Measurements from ENCODE around the gene GALNT2.
A peak's percentile ranks its signal among the peaks of the same experiment; 100 is the strongest.

GALNT2 gene

GRCh38 chr1:230028602-230029223 is 38.3 kb upstream of the GALNT2 start:
- H3K4me3 ChIP-seq (replicated peaks in 1 of 2; ENCODE audit: low read depth in 2 of 2, low read length in 2 of 2): no peak overlapping the region
- TF ChIP-seq CTCF (IDR thresholded peaks at IDR 0.05; ENCODE audit: low read depth, low read length): no peak
- no peak for DNase-seq (ENCODE audit: low read depth in 2 of 2)

GRCh38 chr1:230029244-230029941 is 37.6 kb upstream of the GALNT2 start:
- H3K4me3 ChIP-seq (replicated peaks in 1 of 2; ENCODE audit: low read depth in 2 of 2, low read length in 2 of 2): no peak overlapping the region
- TF ChIP-seq CTCF (IDR thresholded peaks at IDR 0.05; ENCODE audit: low read depth, low read length): no peak
- no peak for DNase-seq (ENCODE audit: low read depth in 2 of 2)

GRCh38 chr1:230030122-230030821 is 36.8 kb upstream of the GALNT2 start:
- H3K4me3 ChIP-seq (replicated peaks in 1 of 2; ENCODE audit: low read depth in 2 of 2, low read length in 2 of 2): no peak overlapping the region
- DNase-seq (ENCODE audit: low read depth in 2 of 2): no peak
- TF ChIP-seq CTCF (IDR thresholded peaks at IDR 0.05; ENCODE audit: low read depth, low read length): no peak

GRCh38 chr1:230031131-230031530 is 35.9 kb upstream of the GALNT2 start:
- peak in 1 of 2 donors; percentile 64 for DNase-seq (ENCODE audit: low read depth in 2 of 2)
- H3K4me3 ChIP-seq (replicated peaks in 1 of 2; ENCODE audit: low read depth in 2 of 2, low read length in 2 of 2): no peak overlapping the region
- TF ChIP-seq CTCF (IDR thresholded peaks at IDR 0.05; ENCODE audit: low read depth, low read length): no peak

- no peak for TF ChIP-seq CTCF (IDR thresholded peaks at IDR 0.05; ENCODE audit: low read depth, low read length)
- DNase-seq (ENCODE audit: low read depth in 2 of 2): no peak
Observed at GRCh38 chr1:230032516-230033281, 34.3 kb upstream of the GALNT2 start.

GRCh38 chr1:230037261-230037660 is 29.8 kb upstream of the GALNT2 start:
- no peak for DNase-seq (ENCODE audit: low read depth in 2 of 2)
- H3K4me3 ChIP-seq (replicated peaks in 1 of 2; ENCODE audit: low read depth in 2 of 2, low read length in 2 of 2): no peak overlapping the region
- TF ChIP-seq CTCF (IDR thresholded peaks at IDR 0.05; ENCODE audit: low read depth, low read length): no peak

More at GRCh38 chr1:230032516-230033281, 34.3 kb upstream of the GALNT2 start:
- H3K4me3 ChIP-seq (replicated peaks in 1 of 2; ENCODE audit: low read depth in 2 of 2, low read length in 2 of 2): no peak overlapping the region
